GM19324 (cell line): ENCODE measurements around the gene DTX3L.
A peak's percentile ranks its signal among the peaks of the same experiment; 100 is the strongest.
"Not testable (repeated sequence)": the region's sequence is repeated elsewhere in the genome, so short reads cannot be mapped to it uniquely, and the experiment has no call there.

Experiments
- ATAC-seq: cut with Tn5 transposase; IDR thresholded peaks from one replicate; pipeline ENCODE4 v1.9.1; 2021; ENCODE audit warnings: mild to moderate bottlenecking, moderate library complexity; ENCODE audit not compliant: unreplicated experiment, low FRiP score

The DTX3L gene

DNA sequence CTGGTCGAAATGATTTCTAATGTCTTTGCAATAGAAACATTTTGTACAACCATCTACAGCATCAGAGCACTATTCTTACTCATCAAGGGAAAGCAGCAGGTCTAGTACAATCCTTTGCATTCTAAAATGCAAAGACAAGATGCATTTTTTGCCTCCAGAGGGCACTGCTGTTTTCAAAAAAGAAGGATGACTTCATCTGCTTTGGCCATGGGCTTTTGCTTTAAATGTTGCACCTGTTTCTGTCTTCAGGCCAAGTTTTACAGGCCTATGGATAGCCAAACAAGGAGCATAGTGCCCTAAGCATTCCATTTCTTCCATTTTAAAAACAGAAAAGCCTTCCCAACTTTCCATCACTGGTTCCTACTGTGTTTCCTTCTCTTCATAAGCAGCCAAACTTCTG is 3.5 kb upstream of the DTX3L start:
- ATAC-seq, result no peak

- no peak for ATAC-seq
These were observed 1.0 kb upstream of the DTX3L start for GRCh38 chr3:122562923-122563716.

DNA sequence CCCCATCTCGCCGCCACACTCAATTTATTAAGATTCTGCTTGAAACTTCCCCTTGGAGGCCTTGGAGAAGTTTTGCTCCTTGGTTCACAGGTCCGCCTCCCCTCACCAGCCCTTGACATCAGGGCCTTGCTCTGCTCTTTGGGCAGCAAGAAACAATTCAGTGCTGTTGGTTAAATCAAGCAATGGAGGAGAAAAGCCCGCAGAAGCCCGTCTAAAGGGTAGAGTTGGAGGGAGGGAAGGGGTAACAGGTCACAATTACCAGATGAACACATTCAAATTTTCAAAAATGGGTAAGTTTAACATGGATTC is 467 bp upstream of the DTX3L start:
- ATAC-seq, result no peak

DNA sequence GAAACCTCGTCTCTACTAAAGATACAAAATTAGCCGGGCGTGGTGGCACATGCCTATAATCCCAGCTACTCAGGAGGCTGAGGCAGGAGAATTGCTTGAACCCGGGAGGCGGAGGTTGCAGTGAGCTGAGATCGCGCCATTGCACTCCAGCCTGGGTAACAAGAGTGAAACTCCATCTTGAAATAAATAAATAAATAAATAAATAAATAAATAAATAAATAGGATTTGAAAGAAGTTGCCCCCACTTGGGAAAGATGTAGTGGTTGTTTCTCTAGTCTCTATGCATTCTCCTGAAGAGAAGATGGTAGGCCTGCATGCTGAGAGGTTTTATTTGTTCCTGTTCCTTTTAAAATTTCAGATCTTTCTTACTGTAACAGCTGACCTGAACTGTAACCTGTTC is 4.0 kb downstream of the DTX3L start:
- not testable (repeated sequence) for ATAC-seq

DNA sequence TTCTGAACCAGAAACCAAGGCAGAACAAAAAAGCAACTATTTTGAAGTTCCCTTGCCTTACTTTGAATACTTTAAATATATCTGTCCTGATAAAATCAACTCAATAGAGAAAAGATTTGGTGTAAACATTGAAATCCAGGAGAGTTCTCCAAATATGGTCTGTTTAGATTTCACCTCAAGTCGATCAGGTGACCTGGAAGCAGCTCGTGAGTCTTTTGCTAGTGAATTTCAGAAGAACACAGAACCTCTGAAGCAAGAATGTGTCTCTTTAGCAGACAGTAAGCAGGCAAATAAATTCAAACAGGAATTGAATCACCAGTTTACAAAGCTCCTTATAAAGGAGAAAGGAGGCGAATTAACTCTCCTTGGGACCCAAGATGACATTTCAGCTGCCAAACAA is 4.6 kb downstream of the DTX3L start:
- no peak for ATAC-seq

GRCh38 chr3:122572940-122573412 is 8.8 kb downstream of the DTX3L start:
- ATAC-seq, result no peak

- ATAC-seq, result peak; percentile 86
These were observed 12.2 kb downstream of the DTX3L start for GRCh38 chr3:122576174-122576940.

DNA sequence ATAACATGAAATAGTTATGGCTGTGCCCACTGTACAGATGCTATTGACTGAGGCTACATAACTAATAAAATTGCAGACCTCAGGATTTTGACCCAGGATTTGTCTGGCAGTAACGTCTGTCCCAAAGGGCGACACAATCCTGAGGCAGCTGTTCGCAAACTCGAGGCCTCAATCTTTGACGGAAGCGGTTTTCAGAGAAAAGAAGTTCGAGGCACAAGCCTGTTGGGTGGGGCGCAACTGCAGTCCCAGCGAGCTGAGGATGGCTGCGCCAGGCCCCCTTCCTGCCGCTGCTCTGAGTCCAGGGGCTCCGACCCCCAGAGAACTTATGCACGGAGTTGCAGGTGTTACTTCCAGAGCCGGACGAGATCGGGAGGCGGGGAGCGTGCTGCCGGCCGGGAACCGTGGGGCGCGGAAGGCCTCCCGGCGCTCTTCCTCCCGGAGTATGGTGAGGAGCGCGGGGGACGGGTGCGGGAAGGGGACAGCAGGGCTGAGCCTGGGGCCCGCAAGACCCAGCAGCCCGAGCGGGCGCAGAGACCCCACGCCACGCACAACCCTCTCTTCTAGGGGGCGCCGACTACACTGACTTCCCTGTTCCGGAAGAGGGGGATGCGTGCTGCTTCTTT is 13.4 kb downstream of the DTX3L start, which contains the start of gene PARP15:
TSS of gene PARP15 (plus strand) at position 242 of the 623 bp plus-strand sequence. CDS start at position 260, 18 bp downstream.
- no peak for ATAC-seq

- ATAC-seq, result no peak
These were observed 14.1 kb downstream of the DTX3L start for GRCh38 chr3:122578069-122578740.

DNA sequence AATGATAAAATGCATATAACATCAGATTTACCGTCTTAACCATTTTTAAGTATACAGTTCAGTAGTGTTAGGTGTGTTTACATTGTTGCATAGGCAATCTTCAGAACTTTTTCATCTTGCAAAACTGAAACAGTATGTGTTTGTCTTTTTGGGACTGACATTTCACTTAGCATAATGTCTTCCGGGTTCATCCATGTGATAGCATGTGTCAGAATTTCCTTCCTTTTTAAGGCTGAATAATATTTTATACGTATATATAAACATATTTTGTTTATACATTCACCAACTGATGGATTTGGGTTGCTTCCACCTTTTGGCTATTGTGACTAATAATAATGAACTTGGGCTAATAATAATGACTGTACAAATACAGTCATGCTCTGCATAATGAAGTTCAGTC is 16.3 kb downstream of the DTX3L start:
- no peak for ATAC-seq

DNA sequence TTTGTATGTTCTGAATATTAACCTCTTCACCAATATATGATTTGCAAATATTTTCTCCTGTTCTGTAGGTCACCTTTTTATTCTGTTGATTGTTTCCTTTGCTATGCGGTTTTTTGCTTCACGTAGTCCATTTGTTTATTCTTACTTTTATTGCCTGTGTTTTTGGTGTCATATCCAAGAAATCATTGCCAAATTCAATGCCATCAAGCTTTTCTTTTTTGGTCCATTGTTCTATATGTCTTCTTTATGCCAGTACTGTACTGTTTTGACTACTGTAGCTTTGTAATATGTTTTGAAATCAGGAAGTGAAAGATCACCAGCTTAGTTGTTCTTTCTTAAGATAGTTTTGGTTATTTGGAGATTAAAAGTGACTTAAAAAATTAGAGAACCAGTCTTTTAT is 17.5 kb downstream of the DTX3L start:
- ATAC-seq, result no peak

DNA sequence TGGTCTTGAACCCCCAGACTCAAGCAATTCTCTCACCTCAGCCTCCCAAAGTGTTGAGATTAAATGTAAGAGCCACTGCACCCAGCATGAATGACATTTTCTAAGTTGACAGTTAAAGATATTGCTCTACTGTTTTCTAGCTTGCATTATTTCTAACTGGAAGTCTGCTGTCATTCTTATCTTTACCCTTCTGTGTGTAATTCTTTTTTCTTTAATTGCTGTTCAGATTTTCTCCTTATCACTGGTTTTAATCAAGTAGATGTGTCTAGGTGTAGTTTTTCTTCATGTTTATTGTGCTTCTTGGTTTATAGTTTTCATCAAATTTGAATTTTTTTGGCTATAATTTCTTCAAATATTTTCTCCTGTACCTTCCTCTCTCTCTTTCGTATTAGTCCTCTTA is 18.3 kb downstream of the DTX3L start:
- no peak for ATAC-seq

GRCh38 chr3:122586098-122586497 is 22.0 kb downstream of the DTX3L start:
- ATAC-seq, result no peak

- no peak for ATAC-seq
These were observed 22.8 kb downstream of the DTX3L start for GRCh38 chr3:122586773-122587485.

- ATAC-seq, result no peak
These were observed 23.4 kb downstream of the DTX3L start for GRCh38 chr3:122587572-122587971.

GRCh38 chr3:122589297-122589696 is 25.2 kb downstream of the DTX3L start:
- ATAC-seq, result no peak

- no peak for ATAC-seq
These were observed 26.5 kb downstream of the DTX3L start for GRCh38 chr3:122590610-122591009.

DNA sequence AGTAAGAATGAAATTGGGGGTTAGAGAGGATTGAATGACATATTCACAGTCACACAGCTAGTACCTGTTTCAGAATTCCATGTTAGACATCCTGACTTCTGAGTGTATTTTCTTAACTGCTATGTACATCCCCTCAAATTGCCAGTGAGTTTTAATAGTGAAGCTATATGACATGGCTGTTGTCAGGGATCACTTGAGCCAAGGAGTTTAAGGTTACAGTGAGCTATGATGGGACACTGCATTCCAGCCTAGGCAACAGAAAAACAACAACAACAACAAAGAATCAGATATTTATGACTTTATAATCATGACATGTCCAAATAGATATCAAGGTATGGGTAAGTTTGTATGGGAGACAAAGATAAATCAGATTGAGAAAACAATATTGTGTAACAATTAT is 29.9 kb downstream of the DTX3L start:
- ATAC-seq, result no peak

GRCh38 chr3:122598151-122598550 is 34.0 kb downstream of the DTX3L start:
- ATAC-seq, result no peak

DNA sequence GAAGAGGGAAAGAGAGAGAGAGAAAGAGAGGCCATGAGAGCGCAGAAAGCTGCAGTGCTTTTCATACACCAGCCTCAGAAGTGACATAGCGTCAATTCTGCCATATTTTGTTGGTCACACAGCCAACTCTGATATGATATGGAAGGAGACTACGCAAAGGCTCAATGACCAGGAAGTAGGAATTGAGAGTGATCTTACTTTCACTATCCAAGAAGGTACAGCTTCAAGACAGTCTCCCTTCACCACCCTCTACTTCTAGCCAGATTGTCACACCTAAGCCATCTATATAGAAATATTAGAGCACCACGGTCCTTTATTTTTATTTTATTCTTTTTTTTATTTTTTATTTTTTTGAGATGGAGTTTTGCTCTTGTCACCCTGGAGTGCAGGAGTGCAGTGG is 34.4 kb downstream of the DTX3L start:
- no peak for ATAC-seq
